GM12878 (cell line): Measurements from ENCODE around the gene PTPRH. TPM values are rescaled to one million over a fixed set of nuclear protein-coding genes. Genes with fewer than 3 reads are reported as not detected.

ENCODE experiments used
- ATAC-seq: fragments of 200-7000 bp; cut with Tn5 transposase; 3 replicates; pipeline ENCODE4 v1.9.1; 2020; ENCODE audit warnings: mild to moderate bottlenecking, moderate library complexity
- BruUV-seq: library from RNA; stranded (reverse); fragments of 400-500 nt; replicated peaks from 2 replicates; lab custom pipeline; 2021; lab: Mats Ljungman, UMichigan
- CTCF ChIA-PET: fragments of 300-600 bp; sonication (Branson Sonifier 250); formaldehyde crosslinking; extraction: SDS; loops from one replicate; lab custom pipeline; 2021; ENCODE audit warnings: inconsistent platforms; lab: Yijun Ruan, JAX
- POLR2A ChIA-PET: fragments of 350-600 bp; formaldehyde crosslinking; extraction: SDS; loops from one replicate; lab custom pipeline; 2021; ENCODE audit warnings: inconsistent platforms; lab: Charles Lee
- RAD21 ChIA-PET: fragments of 300-600 bp; sonication (Branson Sonifier 250); formaldehyde crosslinking; loops from one replicate; lab custom pipeline; 2023; ENCODE audit warnings: antibody characterized with exemption; ENCODE audit not compliant: unreplicated experiment; lab: Charles Lee
- SMC1A ChIA-PET: fragments of 300-600 bp; sonication (Branson Sonifier 250); formaldehyde crosslinking; loops from one replicate; lab custom pipeline; 2023; ENCODE audit not compliant: unreplicated experiment, uncharacterized antibody; lab: Charles Lee
- DNase-seq: peaks from one replicate; pipeline ENCODE4 v3.0.0-alpha.2; 2011; ENCODE audit warnings: low read depth, low spot score
- FAIRE-seq: peaks from 3 replicates; lab custom pipeline; 2011; peaks lifted over from hg19 to GRCh38; lab: Jason Lieb, UNC
- H2AFZ ChIP-seq: 2 replicates; pipeline ENCODE4 v1.6.0; 2011; ENCODE audit warnings: low read depth, low read length, control low read depth; ENCODE audit not compliant: control insufficient read depth
- H3K27ac ChIP-seq: 2 replicates; pipeline ENCODE4 v1.5.1; 2011; ENCODE audit warnings: control low read depth; ENCODE audit not compliant: control insufficient read depth, insufficient read depth
- H3K27me3 ChIP-seq, 2 experiments: replicated peaks in 1 of 2; 2 replicates each; pipeline versions ENCODE4 v1.6.0 to v1.6.1; 2011; ENCODE audit warnings: low read length in 1 of 2; ENCODE audit not compliant: control insufficient read depth in 2 of 2, insufficient read depth in 2 of 2
- H3K36me3 ChIP-seq, 2 experiments: 2 replicates each; pipeline ENCODE4 v1.5.1; 2011; ENCODE audit warnings: low read length in 1 of 2; ENCODE audit not compliant: control insufficient read depth in 2 of 2, insufficient read depth in 2 of 2
- H3K4me1 ChIP-seq: 2 replicates; pipeline ENCODE4 v1.6.1; 2011; ENCODE audit warnings: mild to moderate bottlenecking, low read length, moderate library complexity, mixed read lengths; ENCODE audit not compliant: control insufficient read depth, insufficient read depth
- H3K4me2 ChIP-seq: 2 replicates; pipeline ENCODE4 v1.6.0; 2011; ENCODE audit warnings: control low read depth; ENCODE audit not compliant: control insufficient read depth, insufficient read depth
- H3K4me3 ChIP-seq: fragments of 200-600 bp; sonication (generic); 2 replicates; pipeline ENCODE4 v1.5.1; 2016
- H3K79me2 ChIP-seq: 2 replicates; pipeline ENCODE4 v1.6.0; 2011; ENCODE audit warnings: low read length; ENCODE audit not compliant: control insufficient read depth, insufficient read depth
- H3K9ac ChIP-seq: 2 replicates; pipeline ENCODE4 v1.8.0; 2011; ENCODE audit warnings: low read length, control low read depth, mixed read lengths; ENCODE audit not compliant: control insufficient read depth, insufficient read depth
- H3K9me3 ChIP-seq: replicated peaks from 3 replicates; pipeline ENCODE4 v1.5.1; 2011; ENCODE audit warnings: mild to moderate bottlenecking, low read length; ENCODE audit not compliant: control insufficient read depth, insufficient read depth
- H4K20me1 ChIP-seq: 2 replicates; pipeline ENCODE4 v1.6.0; 2011; ENCODE audit not compliant: control insufficient read depth, insufficient read depth
- CHD2 ChIP-seq: IDR thresholded peaks from 2 replicates; pipeline ENCODE4 v1.6.1; 2011; ENCODE audit warnings: low read depth, low read length, improper control_type of control experiment, borderline replicate concordance
- CHD4 ChIP-seq: fragments of 200-600 bp; sonication (generic); IDR thresholded peaks from 2 replicates; pipeline ENCODE4 v1.6.1; 2016; ENCODE audit warnings: mild to moderate bottlenecking
- CREM ChIP-seq: IDR thresholded peaks from 2 replicates; pipeline ENCODE4 v1.6.1; 2014; ENCODE audit warnings: antibody characterized with exemption, low read depth
- EGR1 ChIP-seq, 2 experiments: IDR thresholded peaks; 1 replicate in 1 of 2; 2 replicates in 1 of 2; pipeline ENCODE4 v1.6.1; 2011 to 2012; ENCODE audit warnings: low read depth in 2 of 2, low read length in 2 of 2, borderline replicate concordance in 1 of 2, mild to moderate bottlenecking in 1 of 2, moderate library complexity in 1 of 2
- ESRRA ChIP-seq: IDR thresholded peaks from 2 replicates; pipeline ENCODE4 v1.6.1; 2012; ENCODE audit warnings: mild to moderate bottlenecking, low read length, improper control_type of control experiment
- MEF2A ChIP-seq: IDR thresholded peaks from 2 replicates; pipeline ENCODE4 v1.6.1; 2011; ENCODE audit warnings: low read depth, mild to moderate bottlenecking, low read length, moderate library complexity; ENCODE audit not compliant: insufficient read depth
- MEF2B ChIP-seq: fragments of 450-650 bp; IDR thresholded peaks from 2 replicates; pipeline ENCODE4 v1.6.1; 2018; ENCODE audit warnings: mild to moderate bottlenecking, moderate library complexity; ENCODE audit not compliant: partially characterized antibody, poor library complexity, severe bottlenecking
- SMAD5 ChIP-seq: IDR thresholded peaks from 2 replicates; pipeline ENCODE4 v1.6.1; 2016; ENCODE audit warnings: antibody characterized with exemption, low read depth
- YY1 ChIP-seq: IDR thresholded peaks from 2 replicates; pipeline ENCODE4 v1.6.1; 2011; ENCODE audit warnings: low read depth, mild to moderate bottlenecking, low read length
- ZNF274 ChIP-seq: IDR thresholded peaks from one replicate; pipeline ENCODE4 v1.8.0; 2011; ENCODE audit not compliant: insufficient read length, insufficient read depth
- WGBS: methylation state at CpG from one replicate; pipeline ENCODE4 v1.1.6; 2016; ENCODE audit warnings: low lambda C conversion rate; ENCODE audit not compliant: insufficient replicate concordance, insufficient coverage; ENCODE audit errors: missing lambda C conversion rate; 5-methylcytosine and 5-hydroxymethylcytosine counted together
- in situ Hi-C: fragments of 300-500 bp; cut with MboI; formaldehyde crosslinking; loops from 9 replicates; pipeline ENCODE4 v1.14.3; 2018; ENCODE audit warnings: mixed read lengths
- intact Hi-C: fragments of 100-400 bp; cut with micrococcal nuclease; formaldehyde crosslinking; loops from one replicate; pipeline ENCODE4 v1.14.2; 2022; ENCODE audit not compliant: unreplicated experiment
- polyA plus RNA-seq, 11 experiments: library from polyadenylated mRNA; depleted of rRNA in 4 of 11; unstranded in 6 of 11; stranded (reverse) in 5 of 11; fragments of >200 nt; fragmentation: Nextera tagmentation in 4 of 11; fragmentation: Illumina TruSeq in 1 of 11; extraction: Ambion mirVana in 4 of 11; extraction: Trizol in 1 of 11; gene quantifications; 1 replicate in 1 of 11; 2 replicates in 10 of 11; pipeline versions ENCODE4 v1.2.1 to v1.2.3, GENCODE V29; 2011 to 2016; ENCODE audit warnings: inconsistent platforms in 2 of 11, missing spikeins in 2 of 11, low read depth in 1 of 11
- total RNA-seq, 4 experiments: library from RNA; depleted of rRNA in 3 of 4; stranded (reverse); fragments of >200 nt in 3 of 4; fragmentation: Illumina TruSeq in 1 of 4; extraction: Trizol in 1 of 4; gene quantifications; 2 replicates each; pipeline versions ENCODE4 v1.2.1 to v1.2.3, GENCODE V29; 2013 to 2021
- TF ChIP-seq, protein P1 (sequence below): fragments of 450-650 bp; formaldehyde crosslinking; IDR thresholded peaks from 2 replicates; pipeline ENCODE4 v1.4.0; 2022; ENCODE audit warnings: mild to moderate bottlenecking, moderate library complexity
- TF ChIP-seq, protein P2 (sequence below): fragments of 150-350 bp; IDR thresholded peaks from 2 replicates; pipeline ENCODE4 v1.6.1; 2014; ENCODE audit warnings: mild to moderate bottlenecking, low read depth, low read length
- TF ChIP-seq, protein P3 (sequence below): IDR thresholded peaks from 2 replicates; pipeline ENCODE4 v1.6.1; 2012; ENCODE audit warnings: low read length, inconsistent platforms

PTPRH gene
- total and polyA plus RNA-seq, 10 of the 15 experiments (the other 5 are each of a cell fraction or from before 2014, with no cell fraction given), result 0.08 TPM; not detected in 9

DNA sequence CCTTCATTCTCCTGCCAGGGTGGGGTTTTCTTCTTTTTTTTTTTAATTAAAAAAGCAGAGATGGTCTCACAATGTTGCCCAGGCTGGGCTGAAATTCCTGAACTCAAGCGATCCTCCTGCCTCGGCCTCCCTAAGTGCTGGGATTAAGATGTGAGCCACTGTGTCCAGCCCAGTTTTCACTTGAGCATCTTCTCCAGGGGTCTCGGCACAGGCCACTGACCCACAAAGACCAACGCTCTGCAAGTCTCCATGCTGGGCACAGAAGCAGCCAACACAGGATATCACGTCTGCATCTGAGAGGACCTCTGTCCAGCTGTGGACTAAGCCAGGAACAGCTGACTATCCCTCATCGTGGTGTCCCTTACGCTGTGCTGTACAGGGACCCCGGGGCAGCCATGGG lies 28.7 kb upstream of the PTPRH start:
- BruUV-seq, result no TSS peak
- DNase-seq, result no peak
- RAD21 ChIA-PET, result no interaction called here
- Histone ChIP-seq H3K27ac (no peak overlapping the region), H3K4me2 (no peak overlapping the region), H3K9me3 (no peaks in the 10 kb centered on the region), H2AFZ (no peak overlapping the region), H3K36me3 (peaks cover 45 to 55% of the 10 kb centered on the region in 2 experiments), H3K27me3 (no peaks in the 10 kb centered on the region), H3K4me1 (no peaks in the 10 kb centered on the region), H3K4me3 (no peak overlapping the region), H3K9ac (no peak overlapping the region), H4K20me1 (no peaks in the 10 kb centered on the region), H3K79me2 (no peaks in the 10 kb centered on the region)
- FAIRE-seq, result no peak
- CTCF ChIA-PET, result no interaction called here
- TF ChIP-seq, protein P1, sequence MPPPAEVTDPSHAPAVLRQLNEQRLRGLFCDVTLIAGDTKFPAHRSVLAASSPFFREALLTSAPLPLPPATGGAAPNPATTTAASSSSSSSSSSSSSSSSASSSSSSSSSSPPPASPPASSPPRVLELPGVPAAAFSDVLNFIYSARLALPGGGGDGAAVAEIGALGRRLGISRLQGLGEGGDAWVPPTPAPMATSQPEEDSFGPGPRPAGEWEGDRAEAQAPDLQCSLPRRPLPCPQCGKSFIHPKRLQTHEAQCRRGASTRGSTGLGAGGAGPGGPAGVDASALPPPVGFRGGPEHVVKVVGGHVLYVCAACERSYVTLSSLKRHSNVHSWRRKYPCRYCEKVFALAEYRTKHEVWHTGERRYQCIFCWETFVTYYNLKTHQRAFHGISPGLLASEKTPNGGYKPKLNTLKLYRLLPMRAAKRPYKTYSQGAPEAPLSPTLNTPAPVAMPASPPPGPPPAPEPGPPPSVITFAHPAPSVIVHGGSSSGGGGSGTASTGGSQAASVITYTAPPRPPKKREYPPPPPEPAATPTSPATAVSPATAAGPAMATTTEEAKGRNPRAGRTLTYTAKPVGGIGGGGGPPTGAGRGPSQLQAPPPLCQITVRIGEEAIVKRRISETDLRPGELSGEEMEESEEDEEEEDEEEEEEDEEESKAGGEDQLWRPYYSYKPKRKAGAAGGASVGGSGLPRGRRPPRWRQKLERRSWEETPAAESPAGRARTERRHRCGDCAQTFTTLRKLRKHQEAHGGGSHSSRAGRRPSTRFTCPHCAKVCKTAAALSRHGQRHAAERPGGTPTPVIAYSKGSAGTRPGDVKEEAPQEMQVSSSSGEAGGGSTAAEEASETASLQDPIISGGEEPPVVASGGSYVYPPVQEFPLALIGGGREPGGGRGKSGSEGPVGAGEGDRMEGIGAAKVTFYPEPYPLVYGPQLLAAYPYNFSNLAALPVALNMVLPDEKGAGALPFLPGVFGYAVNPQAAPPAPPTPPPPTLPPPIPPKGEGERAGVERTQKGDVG (CRISPR knock-in tag), result no peak
- TF ChIP-seq CHD2 (no peak), SMAD5 (no peak), ZNF274 (no peak)
- SMC1A ChIA-PET, result no interaction called here
- 95% methylated on average over 8 of the region's 8 CpGs for WGBS
- no peak for ATAC-seq
- POLR2A ChIA-PET, result no interaction called here
- intact Hi-C loops (no loop called here), in situ Hi-C loops (no loop called here)

DNA sequence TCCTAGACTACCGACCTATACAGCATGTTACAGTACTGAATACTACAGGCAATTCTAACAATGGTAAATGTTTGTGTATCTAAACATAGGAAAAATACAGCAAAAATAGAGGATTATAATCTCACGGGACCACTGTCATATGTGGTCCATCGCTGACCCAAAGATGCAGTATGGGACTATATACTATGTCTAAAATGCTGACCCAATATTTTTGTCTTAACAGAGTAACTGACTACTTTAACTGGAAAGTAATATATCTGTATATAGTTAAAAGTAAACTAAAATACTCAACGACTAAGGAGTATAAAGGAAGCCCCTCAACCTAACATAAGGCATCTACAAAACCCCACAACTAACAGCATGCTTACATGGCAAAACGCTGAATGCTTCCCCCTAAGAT lies 23.7 kb upstream of the PTPRH start:
- Histone ChIP-seq H3K36me3 (peaks cover 40 to 49% of the 10 kb centered on the region in 2 experiments), H3K27ac (no peak overlapping the region), H3K9me3 (no peaks in the 10 kb centered on the region), H3K4me3 (no peak overlapping the region), H3K27me3 (no peaks in the 10 kb centered on the region), H4K20me1 (peaks cover 3% of the 10 kb centered on the region; the same call in 1 of the 2 replicates), H3K4me2 (no peak overlapping the region), H3K4me1 (no peaks in the 10 kb centered on the region), H3K9ac (no peak overlapping the region), H2AFZ (no peak overlapping the region), H3K79me2 (no peaks in the 10 kb centered on the region)
- ChIA-PET SMC1A (no interaction called here), CTCF (no interaction called here), POLR2A (no interaction called here), RAD21 (no interaction called here)
- ATAC-seq (no peak), DNase-seq (no peak), FAIRE-seq (no peak)
- in situ Hi-C loops, result no loop called here
- BruUV-seq, result no TSS peak
- intact Hi-C loops, result no loop called here
- 88% methylated on average over 5 of the region's 5 CpGs for WGBS
- TF ChIP-seq CREM (no peak), EGR1 (IDR thresholded peaks at IDR 0.05; ENCODE audit: borderline replicate concordance in 1 of 2, low read depth in 2 of 2, low read length in 2 of 2) (no peak), CHD4 (no peak), YY1 (no peak), MEF2B (no peak), ESRRA (no peak), MEF2A (no peak)
- TF ChIP-seq, protein P2, sequence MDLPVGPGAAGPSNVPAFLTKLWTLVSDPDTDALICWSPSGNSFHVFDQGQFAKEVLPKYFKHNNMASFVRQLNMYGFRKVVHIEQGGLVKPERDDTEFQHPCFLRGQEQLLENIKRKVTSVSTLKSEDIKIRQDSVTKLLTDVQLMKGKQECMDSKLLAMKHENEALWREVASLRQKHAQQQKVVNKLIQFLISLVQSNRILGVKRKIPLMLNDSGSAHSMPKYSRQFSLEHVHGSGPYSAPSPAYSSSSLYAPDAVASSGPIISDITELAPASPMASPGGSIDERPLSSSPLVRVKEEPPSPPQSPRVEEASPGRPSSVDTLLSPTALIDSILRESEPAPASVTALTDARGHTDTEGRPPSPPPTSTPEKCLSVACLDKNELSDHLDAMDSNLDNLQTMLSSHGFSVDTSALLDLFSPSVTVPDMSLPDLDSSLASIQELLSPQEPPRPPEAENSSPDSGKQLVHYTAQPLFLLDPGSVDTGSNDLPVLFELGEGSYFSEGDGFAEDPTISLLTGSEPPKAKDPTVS, result no peak
- TF ChIP-seq, protein P3, sequence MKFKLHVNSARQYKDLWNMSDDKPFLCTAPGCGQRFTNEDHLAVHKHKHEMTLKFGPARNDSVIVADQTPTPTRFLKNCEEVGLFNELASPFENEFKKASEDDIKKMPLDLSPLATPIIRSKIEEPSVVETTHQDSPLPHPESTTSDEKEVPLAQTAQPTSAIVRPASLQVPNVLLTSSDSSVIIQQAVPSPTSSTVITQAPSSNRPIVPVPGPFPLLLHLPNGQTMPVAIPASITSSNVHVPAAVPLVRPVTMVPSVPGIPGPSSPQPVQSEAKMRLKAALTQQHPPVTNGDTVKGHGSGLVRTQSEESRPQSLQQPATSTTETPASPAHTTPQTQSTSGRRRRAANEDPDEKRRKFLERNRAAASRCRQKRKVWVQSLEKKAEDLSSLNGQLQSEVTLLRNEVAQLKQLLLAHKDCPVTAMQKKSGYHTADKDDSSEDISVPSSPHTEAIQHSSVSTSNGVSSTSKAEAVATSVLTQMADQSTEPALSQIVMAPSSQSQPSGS, result no peak
